Activated CD4-positive, CD25-positive, alpha-beta regulatory T cell (primary cell): Measurements from ENCODE around the gene ZFP36L2.

Experiments
- DNase-seq, 4 experiments: peaks; one replicate each; lab custom pipeline; 2025; lab: John Stamatoyannopoulos, UW

The ZFP36L2 gene

GRCh38 chr2:43224131-43224570, 2.3 kb downstream of the ZFP36L2 start:
- peak; percentile 25 to 58 (median 42) for DNase-seq

- no peak for DNase-seq
These were observed 2.8 kb downstream of the ZFP36L2 start for GRCh38 chr2:43223521-43224001.

- no peak for DNase-seq
These were observed 3.7 kb downstream of the ZFP36L2 start for GRCh38 chr2:43222475-43223309.

GRCh38 chr2:43221763-43222474, 4.5 kb downstream of the ZFP36L2 start:
- DNase-seq: peak in 2 of 4 experiments; percentile 9 to 12

- DNase-seq: no peak
These were observed 5.2 kb downstream of the ZFP36L2 start for GRCh38 chr2:43221124-43221762.

GRCh38 chr2:43220760-43221123, 5.7 kb downstream of the ZFP36L2 start:
- no peak for DNase-seq

- DNase-seq: no peak
These were observed 6.1 kb downstream of the ZFP36L2 start for GRCh38 chr2:43220229-43220751.

GRCh38 chr2:43219383-43220228, 6.8 kb downstream of the ZFP36L2 start:
- DNase-seq: peak; percentile 36 to 61 (median 59)

- peak in 3 of 4 experiments; percentile 15 to 60 (median 56) for DNase-seq
These were observed 7.6 kb downstream of the ZFP36L2 start for GRCh38 chr2:43218702-43219382.

GRCh38 chr2:43218155-43218701, 8.2 kb downstream of the ZFP36L2 start:
- DNase-seq: no peak

- no peak for DNase-seq
These were observed 8.9 kb downstream of the ZFP36L2 start for GRCh38 chr2:43217228-43218154.

GRCh38 chr2:43216629-43217028, 9.8 kb downstream of the ZFP36L2 start:
- no peak for DNase-seq

GRCh38 chr2:43215673-43216255, 10.6 kb downstream of the ZFP36L2 start:
- DNase-seq: no peak

- DNase-seq: no peak
These were observed 12.2 kb downstream of the ZFP36L2 start for GRCh38 chr2:43214253-43214652.

GRCh38 chr2:43212931-43213330, 13.5 kb downstream of the ZFP36L2 start:
- DNase-seq: no peak

- DNase-seq: no peak
These were observed 14.1 kb downstream of the ZFP36L2 start for GRCh38 chr2:43212216-43212835.

- DNase-seq: no peak
These were observed 15.7 kb downstream of the ZFP36L2 start for GRCh38 chr2:43210467-43211303.

GRCh38 chr2:43210125-43210466, 16.3 kb downstream of the ZFP36L2 start:
- DNase-seq: no peak
